ENCODE measurements around the gene PKHD1.

The PKHD1 gene

DNA sequence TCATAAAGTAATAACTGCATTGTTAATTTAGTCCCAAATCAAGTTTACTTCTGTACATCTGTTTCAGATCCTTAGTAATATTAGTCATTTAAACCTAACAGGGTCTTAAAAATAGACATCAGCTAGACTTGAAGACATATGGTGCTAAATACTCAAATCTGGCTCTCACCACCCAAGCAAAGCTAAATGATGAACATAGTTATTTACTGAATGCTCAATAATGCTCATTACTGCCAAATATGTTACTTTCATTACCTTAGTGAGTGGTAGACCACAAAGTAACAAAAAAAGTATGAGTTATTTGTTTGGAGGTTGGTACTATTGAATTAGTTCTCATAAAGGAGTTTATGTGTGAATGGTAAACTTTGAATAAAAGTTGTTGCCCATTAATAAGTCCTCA, 502.1 kb downstream of the PKHD1 start:
- DNase-seq = no peak

DNA sequence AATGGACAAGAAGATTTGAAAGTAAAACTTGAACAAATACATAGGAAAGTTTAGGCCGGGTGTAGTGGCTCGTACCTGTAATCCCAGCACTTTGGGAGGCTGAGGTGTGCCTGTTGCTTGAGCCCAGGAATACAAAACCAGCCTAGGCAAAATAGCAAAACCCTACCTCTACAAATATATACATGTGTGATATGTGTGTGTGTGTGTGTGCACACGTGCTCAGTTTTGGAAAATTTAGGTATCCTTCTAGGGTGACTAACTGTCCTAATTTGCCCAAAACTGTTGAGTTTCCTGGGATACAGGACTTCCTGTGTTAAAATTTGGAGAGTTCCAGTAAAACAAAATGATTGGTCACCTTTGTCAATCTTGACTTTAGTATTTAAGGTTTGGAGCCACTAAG, 503.2 kb downstream of the PKHD1 start:
- DNase-seq = no peak

GRCh38 chr6:51578994-51579393, 508.4 kb downstream of the PKHD1 start:
- DNase-seq = no peak

GRCh38 chr6:51578362-51578761, 509.1 kb downstream of the PKHD1 start:
- no peak for DNase-seq

DNA sequence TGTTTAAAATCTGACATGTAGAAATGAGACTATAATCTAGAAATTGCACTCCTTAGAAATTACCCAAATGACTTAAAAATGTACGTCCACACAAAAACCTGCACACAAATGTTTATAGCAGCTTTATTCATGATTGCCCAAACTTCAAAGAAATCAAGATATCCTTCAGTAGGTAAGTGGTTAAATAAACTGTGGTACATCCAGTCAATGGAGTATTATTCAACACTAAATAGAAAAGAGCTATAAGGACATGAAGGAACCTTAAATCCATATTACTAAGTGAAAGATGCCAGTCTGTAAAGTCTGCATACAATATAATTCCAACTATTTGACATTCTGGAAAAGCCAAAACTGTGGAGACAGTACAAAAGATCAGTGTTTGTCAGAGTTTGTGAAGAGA, 513.4 kb downstream of the PKHD1 start:
- DNase-seq = no peak

GRCh38 chr6:51571168-51571567, 516.2 kb downstream of the PKHD1 start:
- no peak for DNase-seq

GRCh38 chr6:51570168-51570921, 517.1 kb downstream of the PKHD1 start:
- DNase-seq = no peak

DNA sequence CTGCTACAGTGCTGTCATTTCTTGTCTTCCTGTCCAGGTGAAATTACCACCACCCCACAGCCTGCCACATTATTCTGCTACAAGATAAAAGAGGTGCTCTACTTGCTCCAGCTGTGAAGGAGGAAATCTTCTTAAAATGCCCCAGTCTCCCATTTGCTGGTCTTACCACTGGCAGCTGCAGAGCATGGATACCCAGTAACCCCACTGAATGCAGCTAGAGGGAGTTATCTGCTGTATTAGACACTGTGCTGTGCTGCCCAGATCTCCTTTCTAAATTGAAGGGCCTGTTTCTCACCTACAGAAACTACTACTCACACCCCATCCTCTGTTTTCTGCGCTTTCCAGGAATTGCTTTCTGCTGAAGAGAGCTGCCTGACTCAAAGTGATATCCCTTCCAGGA, 517.8 kb downstream of the PKHD1 start:
- DNase-seq = no peak

GRCh38 chr6:51568771-51569170, 518.6 kb downstream of the PKHD1 start:
- DNase-seq = no peak

GRCh38 chr6:51565472-51565871, 521.9 kb downstream of the PKHD1 start:
- no peak for DNase-seq
